HG03025 (cell line): ENCODE results near the gene CACTIN.
"Not testable (repeated sequence)": the region's sequence is repeated elsewhere in the genome, so short reads cannot be mapped to it uniquely, and the experiment has no call there.

Experiments used
- ATAC-seq: cut with Tn5 transposase; IDR thresholded peaks from one replicate; pipeline ENCODE4 v1.9.1; 2021; ENCODE audit warnings: mild to moderate bottlenecking, moderate library complexity; ENCODE audit not compliant: unreplicated experiment, low FRiP score

CACTIN gene

DNA sequence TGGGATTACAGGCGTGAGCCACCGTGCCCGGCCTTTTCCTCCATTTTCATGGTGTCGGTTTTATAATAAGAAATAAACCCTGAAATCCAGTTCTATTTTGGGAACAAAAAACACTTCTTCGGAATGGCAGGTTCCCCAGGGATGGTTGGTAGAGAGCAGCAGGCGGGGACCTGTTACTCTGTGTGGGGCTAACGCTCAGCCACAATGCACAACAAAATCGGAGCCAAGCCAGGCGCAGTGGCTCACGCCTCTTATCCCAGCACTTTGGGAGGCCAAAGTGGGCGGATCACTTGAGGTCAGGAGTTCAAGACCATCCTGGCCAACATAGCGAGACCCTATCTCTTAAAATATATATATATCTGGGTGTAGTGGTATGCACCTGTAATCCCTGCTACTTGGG, 25.6 kb downstream of the CACTIN start:
- ATAC-seq = no peak

DNA sequence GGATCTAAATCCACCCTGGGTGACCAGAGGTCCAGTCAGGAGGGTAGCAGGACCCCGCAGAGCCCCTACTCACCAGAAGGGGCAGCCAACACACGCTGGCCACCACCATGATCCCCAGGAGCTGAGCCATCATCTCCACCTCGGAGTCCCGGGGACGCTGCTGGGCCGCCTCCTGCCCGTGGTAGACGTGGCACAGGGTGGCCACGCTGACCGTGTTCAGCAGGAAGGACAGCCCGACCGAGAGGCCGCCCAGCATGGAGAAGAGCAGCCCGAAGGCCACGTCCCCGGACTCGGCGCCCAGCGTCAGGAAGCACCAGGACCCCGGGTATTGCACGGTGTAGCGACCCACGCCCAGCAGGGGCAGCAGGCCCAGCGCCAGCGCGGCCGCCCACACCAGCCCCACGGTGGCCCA, 26.8 kb downstream of the CACTIN start:
- no peak for ATAC-seq

DNA sequence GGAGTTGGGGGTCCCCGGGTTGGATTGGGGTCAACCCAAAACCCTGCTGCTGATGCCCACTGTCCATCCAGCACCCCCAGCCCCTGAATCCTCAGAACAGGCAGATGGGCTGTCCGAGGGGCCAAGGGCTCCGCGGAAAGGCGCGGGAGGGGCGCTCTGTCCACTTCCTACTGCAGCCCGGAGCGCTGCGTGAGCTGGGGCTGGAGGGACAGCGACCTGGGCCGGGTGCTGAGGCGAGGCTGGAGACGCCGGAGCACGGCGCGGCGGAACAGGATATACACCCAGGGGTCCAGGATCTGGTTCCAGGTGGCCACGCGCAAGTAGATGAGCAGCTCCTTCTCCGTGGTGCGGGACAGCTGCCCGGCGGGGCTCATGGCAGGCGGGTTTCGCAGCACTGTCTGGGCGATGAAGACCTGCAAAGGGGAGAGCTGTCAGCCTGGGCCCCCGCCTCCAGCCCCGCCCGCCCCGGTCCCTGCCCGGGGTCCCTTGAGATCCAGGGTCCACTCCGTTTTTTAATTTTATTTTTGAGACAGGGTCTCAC, 31.0 kb downstream of the CACTIN start:
- ATAC-seq = no peak

DNA sequence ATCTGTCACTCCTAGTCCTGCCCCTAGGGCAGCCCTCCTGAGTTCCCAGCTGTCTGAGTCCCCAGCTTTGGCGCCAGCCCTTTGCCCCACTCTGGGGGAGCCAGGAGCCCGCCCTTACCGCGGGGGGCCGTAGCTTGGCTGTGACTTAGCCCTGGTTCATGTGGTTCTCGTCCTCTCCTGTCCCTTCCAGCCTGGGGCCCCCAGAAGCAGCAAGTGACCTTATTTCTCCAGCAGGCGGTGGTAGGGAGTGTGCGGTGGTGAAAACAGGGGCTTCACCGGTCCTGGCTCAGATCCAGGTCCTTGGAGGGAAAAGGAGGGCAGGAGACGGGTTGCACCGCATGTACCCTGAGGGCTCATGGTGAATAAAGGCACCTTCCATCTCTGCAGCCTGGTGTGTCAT, 33.4 kb downstream of the CACTIN start:
- no peak for ATAC-seq

DNA sequence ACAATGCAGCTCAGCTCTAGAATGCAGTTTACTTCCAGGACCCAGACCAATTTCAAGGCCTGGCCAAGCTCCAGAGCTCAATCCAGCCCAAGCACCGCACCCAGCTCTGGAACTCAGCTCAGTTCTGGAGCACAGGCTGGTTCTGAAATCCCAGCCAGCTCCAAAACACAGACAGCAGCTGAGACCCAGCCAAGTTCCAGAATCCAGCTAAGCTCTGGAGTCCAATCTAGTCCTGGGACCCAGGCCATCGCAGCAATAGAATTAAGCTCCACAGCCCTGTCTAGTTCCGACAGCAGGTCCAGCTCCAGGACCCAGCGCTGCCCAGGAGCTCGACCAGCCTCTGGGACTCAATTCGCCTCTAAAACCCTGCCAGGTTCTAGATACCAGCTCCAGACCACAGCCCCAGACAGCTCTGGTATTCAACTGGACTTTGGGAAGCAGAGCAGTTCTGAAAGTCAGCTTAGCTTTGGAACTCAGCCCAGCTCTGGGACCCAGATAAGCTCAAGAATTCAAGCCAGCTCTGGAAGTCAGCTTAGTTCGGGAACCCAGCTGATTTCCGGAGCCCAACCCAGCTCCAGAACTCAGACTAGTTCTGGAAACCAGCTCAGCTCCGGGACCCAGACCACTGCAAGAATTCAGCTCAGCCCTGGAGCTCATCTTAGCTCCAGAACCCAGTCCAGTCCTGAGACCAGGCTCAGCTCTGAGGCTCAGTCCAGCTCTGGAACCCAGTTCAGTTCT, 34.5 kb downstream of the CACTIN start:
- ATAC-seq = no peak

DNA sequence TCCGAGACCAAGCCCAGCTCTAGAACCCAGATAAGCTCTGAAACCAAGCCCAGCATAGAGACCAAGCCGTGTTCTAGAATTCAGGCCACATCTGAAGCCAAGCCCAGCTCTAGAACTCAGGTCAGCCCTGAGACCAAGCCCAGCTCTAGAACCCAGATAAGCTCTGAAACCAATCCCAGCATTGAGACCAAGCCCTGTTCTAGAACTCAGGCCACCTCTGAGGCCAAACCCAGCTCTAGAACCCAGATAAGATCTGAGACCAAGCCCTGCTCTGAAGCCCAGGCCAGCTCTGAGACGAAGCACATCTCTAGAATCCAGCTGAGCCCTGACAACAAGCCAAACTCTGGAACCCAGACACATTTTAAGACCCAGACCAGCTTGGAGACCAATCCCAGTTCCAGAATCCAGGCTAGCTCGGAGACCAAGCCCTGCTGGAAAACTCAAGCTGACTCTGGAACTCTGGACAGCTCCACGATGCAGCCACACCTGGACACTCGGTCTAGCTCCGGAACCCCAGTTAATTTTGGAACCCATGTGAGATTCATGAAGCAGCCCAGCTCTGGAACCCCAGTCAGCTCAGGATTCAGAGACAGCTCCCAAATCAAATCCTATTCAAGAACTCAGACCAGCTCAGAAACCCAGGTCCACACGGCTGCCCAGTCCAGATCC, 35.5 kb downstream of the CACTIN start:
- no peak for ATAC-seq

DNA sequence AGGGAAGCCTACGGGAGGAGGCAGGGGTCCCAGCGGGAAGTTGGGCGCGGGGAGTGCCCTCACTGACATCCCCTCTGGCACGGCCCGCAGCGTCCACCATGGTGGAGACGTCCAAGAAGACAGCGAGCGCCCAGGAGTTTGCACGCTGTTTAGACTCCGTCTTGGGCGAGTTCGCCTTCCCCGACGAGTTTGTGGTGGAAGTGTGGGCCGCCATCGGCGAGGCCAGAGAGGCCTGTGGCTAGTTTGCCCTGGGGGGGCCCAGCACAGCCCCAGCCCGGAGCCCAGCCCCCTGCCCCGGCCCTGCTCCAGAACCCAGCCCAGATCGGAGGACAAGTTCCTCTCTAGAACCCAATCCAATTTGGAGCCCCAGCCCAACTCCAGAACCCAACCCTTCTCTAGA, 36.6 kb downstream of the CACTIN start:
- ATAC-seq = no peak

DNA sequence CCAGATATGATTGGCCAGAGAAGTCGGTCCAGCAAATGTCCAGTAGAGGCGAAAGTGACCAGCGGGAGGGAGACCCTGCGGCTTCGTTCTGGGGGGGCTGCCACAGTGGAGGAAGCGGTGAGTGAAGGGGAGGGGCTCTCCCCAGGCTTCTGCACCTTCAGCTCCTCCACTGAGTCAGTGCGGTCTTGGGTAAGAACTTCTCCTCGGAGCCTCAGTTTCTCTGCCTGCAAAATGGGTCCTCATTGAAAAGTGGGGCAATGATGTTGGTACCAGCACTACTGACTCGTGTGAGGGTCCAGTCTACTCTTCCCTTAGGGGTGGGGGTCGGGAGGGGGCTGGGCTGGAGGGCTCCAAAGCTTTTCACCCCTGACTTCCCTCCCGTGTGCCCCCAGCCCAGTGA, 37.2 kb downstream of the CACTIN start:
- ATAC-seq = no peak

DNA sequence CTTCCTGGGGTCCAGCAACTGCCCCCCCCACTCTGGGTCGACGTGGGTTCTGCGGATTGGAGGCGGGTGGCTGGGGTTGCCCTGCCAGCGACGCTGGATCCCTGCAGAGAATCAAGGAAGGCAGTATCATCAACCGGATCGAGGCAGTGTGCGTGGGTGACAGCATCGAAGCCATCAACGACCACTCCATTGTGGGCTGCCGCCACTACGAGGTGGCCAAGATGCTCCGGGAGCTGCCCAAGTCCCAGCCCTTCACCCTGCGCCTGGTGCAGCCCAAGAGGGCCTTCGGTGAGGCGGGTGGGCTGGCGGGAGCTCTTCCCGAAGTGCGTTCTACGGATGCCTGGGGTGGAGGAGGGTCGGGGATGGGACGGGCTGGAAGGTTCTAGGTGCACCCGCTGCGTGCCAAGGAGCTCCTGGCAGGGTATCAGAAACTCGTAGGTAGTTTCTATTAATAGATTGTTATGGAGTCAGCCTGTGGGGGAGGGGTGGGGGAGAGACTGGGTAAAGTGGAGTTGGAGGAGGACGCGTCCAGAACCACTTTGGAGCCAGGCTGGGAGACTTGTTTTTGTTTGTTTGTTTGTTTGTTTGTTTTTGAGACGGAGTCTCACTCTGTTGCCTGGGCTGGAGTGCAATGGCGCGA, 39.8 kb downstream of the CACTIN start:
- ATAC-seq = no peak

DNA sequence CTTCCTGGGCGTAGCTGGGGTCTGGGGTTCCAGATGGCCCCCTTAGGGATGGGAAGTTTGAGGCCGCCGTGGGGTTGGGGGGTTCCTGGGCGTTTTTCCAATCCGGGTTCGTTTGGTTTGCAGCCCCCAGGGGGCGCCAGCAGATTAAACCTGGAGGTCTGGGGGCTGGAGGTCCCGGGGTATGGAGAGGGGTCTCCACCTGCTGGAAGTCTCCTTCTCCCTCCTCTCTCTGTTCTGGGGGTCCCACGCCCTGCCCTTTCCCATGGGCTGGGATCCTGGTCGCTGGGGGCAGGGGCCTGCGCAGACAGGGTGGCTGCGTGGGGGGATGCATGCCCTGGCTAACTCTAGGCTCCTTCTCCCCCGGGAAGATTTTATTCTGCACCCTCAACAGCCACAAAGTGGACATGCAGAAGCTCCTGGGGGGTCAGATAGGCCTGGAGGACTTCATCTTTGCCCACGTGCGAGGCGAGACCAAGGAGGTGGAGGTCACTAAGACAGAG, 40.4 kb downstream of the CACTIN start:
- no peak for ATAC-seq

DNA sequence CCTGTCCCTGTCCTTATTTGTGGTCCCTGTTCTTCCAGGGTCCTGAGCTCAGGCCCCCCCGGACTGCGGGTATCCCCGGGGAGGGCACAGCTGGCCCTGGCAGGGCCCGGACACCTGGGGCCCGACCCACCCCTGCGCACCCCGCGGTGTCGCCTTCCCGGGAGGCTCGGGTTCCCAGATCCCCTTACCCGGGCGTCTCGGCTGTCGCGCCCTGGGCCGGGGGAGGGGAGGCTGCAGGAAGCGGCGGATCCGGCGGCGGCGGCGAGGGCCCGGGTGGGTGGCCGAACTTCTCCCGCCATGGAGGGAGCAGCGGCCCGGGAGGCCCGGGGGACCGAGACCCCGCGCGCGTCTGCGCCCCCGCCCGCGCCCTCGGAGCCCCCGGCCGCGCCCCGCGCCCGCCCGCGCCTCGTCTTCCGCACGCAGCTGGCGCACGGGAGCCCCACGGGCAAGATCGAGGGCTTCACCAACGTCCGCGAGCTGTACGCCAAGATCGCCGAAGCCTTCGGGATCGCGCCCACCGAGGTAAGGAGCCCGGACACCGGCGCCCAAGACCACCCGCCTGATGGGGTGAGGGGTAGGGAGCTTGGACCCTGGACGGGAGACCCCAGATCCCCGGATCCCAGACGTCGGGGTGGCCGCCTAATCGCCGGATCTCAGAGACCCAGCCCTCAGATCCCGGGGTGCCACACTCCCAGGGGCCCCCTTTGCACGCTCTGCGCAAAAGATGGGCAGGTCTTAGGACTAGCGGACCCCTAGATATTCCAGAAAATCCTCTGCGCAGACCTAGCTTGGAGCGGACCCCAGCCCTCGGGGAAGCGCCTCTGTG, 41.1 kb downstream of the CACTIN start, which contains the start of gene GIPC3:
GIPC3 (plus strand) TSS at position 178 of the 826 bp plus-strand sequence; CDS start at position 298, 120 bp downstream.
- ATAC-seq = no peak

DNA sequence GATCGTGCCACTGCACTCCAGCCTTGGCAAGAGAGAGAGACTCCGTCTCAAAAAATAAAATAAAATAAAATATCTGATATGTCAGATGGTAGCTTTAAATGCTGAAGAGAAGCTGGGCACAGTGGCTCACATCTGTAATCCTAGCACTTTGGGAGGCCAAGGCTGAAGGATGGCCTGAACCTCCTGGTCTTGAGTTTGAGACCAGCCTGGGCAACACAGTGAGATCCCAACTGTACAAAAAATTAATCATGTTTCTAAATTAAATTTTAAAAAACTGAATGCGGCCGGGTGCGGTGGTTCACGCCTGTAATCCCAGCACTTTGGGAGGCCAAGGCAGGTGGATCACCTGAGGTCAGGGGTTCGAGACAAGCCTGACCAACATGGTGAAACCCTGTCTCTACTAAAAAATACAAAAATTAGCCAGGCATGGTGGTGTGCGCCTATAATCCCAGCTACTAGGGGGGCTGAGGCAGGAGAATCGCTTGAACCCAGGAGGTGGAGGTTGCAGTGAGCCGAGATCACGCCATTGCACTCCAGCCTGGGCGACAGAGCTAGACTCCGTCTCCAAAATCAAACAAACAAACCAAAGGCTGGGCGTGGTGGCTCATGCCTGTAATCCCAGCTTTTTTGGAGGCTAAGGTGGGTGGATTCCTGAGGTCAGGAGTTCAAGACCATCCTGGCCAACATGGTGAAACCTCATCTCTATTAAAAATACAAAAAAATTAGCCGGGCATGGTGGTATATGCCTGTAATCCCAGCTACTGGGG, 42.4 kb downstream of the CACTIN start:
- ATAC-seq = not testable (repeated sequence)

DNA sequence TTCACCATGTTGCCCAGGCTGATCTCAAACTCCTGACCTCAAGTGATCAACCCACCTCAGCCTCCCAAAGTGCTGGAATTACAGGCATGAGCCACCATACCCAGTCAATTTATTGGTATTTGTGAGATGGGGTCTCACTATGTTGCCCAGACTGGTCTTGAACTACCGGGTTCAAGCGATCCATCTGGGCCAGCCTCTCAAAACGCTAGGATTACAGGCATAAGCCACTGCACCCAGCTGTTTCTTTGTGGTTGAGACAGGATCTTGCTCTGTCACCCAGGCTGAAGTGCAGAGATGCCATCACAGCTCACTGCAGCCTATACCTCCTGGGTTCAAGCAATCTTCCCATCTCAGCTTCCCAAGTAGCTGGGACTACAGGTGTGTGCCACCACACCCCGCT, 44.8 kb downstream of the CACTIN start:
- ATAC-seq = not testable (repeated sequence)

DNA sequence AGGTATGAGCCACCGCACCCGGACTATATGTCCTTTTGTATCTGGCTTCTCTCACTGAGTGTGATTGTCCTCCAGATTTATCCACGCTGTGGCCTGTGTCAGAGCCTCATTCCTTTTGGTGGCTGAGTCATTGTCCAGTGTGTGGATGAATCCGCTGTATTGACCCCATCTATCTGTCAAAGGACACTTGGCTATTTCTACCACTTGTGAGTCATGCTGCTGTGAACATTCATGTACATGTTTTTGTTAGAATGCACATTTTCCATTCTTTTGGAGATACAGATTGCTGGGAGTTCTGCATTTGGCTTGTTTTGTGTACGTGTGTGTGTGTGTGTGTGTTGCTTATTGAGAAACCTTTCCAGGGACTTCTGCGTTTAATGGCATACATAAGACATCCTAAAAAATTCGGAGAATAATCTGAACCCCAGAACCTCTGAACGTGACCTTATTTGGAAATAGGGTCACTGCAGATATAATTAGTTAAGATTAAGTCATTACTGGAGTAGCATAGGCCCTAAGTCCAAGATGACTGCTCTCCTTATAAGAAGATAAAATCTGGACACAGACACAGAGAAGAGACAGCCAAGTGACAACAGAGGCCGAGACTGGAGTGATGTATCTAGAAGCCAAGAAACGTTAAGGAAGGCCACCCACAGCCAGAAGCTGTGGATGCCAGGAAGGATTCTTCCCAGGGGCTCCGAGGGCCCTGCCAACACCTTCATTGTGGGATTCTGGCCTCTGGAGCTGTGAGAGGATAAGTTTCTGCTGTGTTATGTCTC, 46.2 kb downstream of the CACTIN start:
- no peak for ATAC-seq

DNA sequence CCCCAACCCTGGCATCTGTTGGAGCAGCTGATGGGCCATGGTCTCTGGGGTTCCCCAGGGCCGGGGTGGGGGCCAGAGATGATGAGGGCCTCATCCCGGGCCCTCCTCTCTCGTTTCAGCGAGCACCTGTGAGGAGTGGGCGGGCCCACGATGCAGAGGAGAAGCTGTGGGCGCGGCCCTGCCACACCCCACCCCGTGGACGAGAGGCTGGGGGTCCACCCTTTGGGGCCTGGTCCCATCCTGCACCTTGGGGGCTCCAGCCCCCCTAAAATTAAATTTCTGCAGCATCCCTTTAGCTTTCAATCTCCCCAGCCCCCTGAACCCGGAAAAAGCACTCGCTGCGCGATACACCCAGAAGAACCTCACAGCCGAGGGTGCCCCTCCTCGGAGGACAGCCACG, 48.2 kb downstream of the CACTIN start:
- ATAC-seq = no peak

DNA sequence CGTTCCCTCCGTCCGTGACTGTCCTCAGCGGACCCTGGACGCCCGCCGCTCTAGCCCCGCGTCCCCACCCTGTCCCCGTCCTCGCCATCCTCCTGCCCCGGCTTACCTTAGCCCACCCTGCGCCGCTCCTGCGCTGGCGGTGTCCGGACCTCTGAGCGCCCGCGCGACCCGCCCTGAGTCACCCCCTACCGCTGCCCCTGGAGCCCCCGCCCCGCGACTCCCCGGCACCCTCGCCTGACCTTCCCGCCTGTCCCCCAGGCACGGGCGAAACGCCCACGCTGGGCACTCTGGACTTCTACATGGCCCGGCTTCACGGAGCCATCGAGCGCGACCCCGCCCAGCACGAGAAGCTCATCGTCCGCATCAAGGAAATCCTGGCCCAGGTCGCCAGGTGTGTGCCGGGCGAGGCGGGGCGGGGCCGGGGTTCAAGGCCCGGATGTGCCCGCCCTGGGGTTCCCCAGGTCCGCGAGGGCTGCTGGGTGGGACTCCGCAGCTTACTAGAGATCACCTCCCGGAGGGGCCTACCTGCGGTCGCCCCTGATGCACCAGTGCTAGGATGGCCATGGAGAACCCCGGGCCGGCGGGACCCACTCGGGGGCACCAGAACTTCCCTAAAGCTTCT, 48.8 kb downstream of the CACTIN start:
- ATAC-seq = no peak

DNA sequence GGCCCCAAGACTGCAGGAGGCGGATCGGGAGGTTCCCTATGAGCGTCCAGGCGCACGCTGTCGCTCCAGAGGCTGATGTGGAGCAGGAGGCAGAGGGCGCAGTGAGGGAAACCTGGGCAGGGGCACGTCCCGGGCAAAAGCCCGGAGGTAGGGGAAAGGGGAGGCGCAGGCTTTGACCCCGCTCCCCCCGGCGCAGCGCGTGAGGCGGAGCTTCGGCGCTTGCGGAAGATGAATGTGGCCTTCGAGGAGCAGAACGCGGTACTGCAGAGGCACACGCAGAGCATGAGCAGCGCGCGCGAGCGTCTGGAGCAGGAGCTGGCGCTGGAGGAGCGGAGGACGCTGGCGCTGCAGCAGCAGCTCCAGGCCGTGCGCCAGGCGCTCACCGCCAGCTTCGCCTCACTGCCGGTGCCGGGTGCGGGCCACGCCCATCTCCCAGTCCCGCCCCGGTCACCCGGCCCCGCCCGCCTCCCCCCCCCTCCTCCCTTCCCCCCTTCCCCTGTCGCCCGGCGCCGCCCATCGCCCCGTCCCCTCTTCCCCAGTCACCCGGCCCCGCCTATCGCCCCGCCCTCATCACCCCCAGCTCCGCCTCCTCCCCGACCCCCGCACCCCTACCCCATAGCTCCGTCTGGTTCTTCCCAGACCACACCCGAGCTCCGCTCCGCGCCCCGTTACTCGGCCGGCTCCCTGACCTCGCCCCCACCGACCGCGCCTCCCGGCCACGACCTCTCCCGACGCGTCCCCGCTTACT, 49.7 kb downstream of the CACTIN start:
- no peak for ATAC-seq
